ENCODE measurements around the gene SERPINB12.

DNA sequence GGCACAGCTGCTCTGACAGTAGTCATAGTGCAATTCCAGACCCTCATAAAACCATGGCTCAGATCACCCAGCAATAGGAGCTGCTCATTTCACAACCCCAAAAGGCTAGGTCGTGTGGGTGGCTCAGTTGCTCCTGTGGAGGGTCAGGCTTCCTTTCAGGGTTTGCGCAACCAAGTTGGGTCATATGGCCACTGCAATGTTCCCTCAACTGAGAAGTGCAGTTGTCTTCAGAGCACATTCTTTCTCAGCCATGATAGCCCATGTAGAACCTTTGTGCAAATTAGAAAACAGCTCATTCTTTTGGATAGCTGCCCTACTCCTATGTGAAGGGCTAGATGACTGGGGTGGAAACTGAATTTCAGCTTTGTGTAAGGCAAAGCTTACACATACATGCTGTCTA lies 48.2 kb downstream of the SERPINB12 start:
- TF ChIP-seq, protein P1, sequence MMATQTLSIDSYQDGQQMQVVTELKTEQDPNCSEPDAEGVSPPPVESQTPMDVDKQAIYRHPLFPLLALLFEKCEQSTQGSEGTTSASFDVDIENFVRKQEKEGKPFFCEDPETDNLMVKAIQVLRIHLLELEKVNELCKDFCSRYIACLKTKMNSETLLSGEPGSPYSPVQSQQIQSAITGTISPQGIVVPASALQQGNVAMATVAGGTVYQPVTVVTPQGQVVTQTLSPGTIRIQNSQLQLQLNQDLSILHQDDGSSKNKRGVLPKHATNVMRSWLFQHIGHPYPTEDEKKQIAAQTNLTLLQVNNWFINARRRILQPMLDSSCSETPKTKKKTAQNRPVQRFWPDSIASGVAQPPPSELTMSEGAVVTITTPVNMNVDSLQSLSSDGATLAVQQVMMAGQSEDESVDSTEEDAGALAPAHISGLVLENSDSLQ (IDR thresholded peaks at IDR 0.05), result no peak
- TF ChIP-seq, protein P2, sequence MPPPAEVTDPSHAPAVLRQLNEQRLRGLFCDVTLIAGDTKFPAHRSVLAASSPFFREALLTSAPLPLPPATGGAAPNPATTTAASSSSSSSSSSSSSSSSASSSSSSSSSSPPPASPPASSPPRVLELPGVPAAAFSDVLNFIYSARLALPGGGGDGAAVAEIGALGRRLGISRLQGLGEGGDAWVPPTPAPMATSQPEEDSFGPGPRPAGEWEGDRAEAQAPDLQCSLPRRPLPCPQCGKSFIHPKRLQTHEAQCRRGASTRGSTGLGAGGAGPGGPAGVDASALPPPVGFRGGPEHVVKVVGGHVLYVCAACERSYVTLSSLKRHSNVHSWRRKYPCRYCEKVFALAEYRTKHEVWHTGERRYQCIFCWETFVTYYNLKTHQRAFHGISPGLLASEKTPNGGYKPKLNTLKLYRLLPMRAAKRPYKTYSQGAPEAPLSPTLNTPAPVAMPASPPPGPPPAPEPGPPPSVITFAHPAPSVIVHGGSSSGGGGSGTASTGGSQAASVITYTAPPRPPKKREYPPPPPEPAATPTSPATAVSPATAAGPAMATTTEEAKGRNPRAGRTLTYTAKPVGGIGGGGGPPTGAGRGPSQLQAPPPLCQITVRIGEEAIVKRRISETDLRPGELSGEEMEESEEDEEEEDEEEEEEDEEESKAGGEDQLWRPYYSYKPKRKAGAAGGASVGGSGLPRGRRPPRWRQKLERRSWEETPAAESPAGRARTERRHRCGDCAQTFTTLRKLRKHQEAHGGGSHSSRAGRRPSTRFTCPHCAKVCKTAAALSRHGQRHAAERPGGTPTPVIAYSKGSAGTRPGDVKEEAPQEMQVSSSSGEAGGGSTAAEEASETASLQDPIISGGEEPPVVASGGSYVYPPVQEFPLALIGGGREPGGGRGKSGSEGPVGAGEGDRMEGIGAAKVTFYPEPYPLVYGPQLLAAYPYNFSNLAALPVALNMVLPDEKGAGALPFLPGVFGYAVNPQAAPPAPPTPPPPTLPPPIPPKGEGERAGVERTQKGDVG (CRISPR knock-in tag; IDR thresholded peaks at IDR 0.05), result no peak
- TF ChIP-seq, protein P3, sequence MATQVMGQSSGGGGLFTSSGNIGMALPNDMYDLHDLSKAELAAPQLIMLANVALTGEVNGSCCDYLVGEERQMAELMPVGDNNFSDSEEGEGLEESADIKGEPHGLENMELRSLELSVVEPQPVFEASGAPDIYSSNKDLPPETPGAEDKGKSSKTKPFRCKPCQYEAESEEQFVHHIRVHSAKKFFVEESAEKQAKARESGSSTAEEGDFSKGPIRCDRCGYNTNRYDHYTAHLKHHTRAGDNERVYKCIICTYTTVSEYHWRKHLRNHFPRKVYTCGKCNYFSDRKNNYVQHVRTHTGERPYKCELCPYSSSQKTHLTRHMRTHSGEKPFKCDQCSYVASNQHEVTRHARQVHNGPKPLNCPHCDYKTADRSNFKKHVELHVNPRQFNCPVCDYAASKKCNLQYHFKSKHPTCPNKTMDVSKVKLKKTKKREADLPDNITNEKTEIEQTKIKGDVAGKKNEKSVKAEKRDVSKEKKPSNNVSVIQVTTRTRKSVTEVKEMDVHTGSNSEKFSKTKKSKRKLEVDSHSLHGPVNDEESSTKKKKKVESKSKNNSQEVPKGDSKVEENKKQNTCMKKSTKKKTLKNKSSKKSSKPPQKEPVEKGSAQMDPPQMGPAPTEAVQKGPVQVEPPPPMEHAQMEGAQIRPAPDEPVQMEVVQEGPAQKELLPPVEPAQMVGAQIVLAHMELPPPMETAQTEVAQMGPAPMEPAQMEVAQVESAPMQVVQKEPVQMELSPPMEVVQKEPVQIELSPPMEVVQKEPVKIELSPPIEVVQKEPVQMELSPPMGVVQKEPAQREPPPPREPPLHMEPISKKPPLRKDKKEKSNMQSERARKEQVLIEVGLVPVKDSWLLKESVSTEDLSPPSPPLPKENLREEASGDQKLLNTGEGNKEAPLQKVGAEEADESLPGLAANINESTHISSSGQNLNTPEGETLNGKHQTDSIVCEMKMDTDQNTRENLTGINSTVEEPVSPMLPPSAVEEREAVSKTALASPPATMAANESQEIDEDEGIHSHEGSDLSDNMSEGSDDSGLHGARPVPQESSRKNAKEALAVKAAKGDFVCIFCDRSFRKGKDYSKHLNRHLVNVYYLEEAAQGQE (IDR thresholded peaks at IDR 0.05; ENCODE audit: low read depth, low read length), result no peak

All from GM12878 (cell line).